Measurements from ENCODE around the gene DERL3.

DERL3 gene

GRCh38 chr22:23828800-23829680 lies 9.8 kb downstream of the DERL3 start:
- no peak for DNase-seq

DNA sequence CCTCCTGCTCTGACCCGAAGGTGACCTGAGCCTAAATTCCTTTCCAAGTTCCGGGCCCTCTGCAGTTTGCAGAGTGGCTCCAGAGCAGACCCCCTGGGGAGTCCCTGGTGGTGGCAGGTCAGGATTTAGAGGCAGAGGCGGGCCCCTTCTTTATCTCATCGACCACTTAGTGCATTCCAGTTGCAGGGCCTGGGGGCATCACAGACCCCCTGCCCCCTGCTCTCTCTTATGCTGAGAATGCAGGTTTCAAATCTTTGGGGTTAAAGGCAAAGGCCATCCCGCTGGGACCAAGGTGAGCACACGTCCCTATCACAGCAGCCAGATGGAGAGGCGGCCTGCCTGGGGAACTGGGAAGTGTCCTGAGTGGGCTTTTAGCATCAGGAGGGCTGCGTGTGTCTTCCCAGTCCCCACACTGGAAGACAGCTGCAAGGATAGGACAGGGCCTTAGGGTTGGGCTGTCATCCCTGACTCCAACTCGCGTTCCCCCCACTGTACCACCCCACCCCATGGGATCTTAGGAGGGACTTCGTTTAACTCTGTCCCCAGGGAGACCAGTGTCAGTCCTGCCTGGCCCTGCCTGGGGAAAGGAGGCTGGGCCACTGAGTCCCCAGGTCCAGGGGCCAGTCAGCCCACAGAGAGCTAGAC lies 11.3 kb downstream of the DERL3 start:
- DNase-seq, result no peak

- no peak for DNase-seq
Measured at GRCh38 chr22:23826510-23827350, 12.1 kb downstream of the DERL3 start.

GRCh38 chr22:23825246-23825905 lies 13.4 kb downstream of the DERL3 start:
- DNase-seq, result no peak

- DNase-seq, result no peak
Measured at GRCh38 chr22:23824476-23825245, 14.1 kb downstream of the DERL3 start.

DNA sequence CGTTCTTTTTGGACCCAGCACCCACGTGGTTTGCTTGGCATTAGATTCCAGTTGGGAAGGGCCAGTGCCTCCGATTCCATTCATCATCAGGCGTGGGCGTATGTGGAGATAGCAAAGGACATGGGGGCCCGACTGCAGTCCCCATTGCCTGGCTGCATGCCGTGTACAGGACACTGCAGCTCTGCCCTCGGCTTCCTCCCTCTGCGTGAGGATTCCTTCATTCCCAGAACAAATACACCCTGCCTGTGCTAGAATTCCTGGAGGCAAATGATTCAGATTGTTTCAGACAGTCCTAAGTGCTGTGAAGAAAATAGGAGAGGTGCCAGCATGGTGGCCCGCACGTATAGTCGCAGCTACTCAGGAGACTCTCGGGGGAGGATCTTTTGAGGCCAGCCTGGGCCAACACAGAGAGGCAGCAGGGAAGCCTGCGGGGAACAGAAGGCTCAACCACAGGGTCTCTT lies 15.4 kb downstream of the DERL3 start:
- DNase-seq, result no peak

DNA sequence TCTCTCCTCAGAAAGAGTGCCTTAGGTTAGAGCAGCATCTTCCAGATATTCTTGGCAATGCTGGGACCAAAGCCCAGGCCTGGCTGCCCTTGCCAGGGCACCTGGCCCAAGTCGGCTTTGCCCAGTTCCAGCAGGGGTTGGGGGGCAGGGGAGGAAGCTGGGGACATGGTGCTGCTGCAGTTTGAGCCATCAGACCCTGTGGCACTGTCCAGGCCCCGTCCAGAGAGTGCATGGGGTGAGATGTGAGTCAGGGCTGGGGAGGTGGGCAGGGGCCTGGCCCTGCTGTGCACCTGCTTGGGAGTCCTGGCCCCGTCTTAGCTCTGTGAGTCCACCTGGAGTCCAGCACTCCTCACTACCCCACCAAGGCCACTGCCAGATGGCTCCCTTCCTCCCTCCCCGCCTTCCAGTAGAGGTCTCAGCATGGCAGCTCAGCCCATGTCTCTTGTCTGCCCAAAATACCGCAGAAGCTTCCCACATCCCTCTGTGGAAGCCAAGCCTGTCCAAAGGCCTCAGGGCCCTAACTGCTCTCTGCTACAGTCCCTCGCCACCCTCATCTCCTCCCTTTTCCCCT lies 16.6 kb downstream of the DERL3 start:
- no peak for DNase-seq

DNA sequence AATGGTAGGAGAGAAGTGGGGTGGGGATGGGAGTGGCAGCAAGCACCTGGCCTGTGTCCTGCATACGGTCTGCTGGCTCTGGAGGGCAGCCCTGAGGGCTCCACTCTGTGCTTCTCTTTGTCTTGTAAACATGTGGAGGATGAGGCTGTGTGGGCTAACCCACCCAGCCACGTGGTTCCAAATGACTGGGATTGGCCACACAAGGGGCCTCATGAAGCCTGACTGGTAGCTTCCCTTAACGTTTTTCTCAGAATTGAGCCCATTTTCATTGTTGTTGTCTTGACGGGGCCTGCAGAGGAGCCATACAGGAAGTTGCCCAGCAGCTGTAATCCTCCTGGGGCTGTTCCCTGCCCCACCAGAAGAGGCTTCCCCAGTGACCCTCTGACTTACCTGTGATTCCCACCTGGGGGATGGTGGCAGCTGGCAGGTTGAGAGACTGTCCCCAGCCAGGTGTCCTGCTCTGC lies 18.0 kb downstream of the DERL3 start:
- DNase-seq, result no peak

DNA sequence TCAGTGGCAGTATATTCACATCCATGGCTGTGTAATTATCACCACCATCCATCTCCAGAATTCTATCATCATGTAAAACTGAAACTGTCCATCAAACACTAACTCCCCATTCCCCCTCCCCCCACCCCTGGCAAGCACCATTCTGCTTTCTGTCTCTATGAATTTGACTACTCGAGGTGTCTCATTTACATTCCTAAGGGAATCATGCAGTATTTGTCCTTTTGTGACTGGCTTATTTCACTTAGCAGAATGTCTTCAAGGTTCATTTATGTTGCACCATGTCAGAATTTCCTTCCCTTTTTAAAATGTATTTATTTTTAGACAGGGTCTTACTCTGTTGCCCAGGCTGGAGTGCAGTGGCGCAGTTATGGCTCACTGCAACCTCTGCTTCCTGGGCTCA lies 20.3 kb downstream of the DERL3 start:
- no peak for DNase-seq

DNA sequence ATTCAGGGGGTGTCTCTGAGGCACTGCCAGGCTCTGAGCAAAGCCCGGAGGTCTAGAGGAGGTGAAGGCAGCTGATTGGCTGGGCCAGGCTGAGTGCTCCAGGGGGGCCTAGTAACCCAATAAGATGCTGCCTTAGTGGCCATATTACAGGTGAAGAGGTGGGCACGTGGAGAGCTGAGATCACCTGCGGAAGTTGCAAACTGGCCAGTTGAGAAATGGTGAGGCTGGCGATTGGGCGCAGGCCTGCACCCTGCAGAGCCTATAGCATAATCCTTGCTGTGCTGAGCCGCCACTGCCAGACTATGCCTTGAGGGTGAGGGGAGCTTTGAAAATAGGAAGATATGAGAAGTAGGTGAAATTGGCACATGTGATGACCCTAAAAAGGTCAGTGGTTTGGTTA lies 21.7 kb downstream of the DERL3 start:
- no peak for DNase-seq

- DNase-seq, result no peak
Measured at GRCh38 chr22:23816156-23816976, 22.4 kb downstream of the DERL3 start.

GRCh38 chr22:23815541-23816155 lies 23.2 kb downstream of the DERL3 start:
- no peak for DNase-seq

- DNase-seq, result no peak
Measured at GRCh38 chr22:23812378-23812777, 26.4 kb downstream of the DERL3 start.

GRCh38 chr22:23806837-23807236 lies 32.0 kb downstream of the DERL3 start:
- no peak for DNase-seq

DNA sequence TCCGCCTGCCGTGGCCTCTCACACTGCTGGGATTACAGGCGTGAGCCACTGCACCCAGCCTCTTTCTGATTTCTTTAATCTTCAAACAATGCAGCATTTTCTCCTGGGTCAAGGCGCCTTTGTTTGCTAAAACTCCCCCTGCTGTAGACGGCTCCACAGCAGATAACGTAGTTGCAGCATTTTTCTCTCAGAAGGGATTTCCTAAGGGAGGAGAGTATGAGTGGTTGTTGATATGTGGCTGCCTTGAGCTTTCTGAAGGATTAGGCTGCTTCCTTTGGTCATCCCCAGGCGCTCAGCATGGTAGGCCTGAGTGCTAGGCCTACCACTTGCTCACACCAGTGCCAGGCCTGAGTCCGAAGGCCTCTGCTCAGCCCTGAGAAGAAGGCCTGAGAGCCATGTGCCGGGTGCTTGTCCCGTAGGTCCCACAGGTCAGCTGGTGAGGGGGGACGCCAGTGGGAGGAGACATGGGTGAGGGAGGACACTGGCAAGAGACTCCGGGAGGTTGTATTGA lies 34.0 kb downstream of the DERL3 start:
- DNase-seq, result no peak

DNA sequence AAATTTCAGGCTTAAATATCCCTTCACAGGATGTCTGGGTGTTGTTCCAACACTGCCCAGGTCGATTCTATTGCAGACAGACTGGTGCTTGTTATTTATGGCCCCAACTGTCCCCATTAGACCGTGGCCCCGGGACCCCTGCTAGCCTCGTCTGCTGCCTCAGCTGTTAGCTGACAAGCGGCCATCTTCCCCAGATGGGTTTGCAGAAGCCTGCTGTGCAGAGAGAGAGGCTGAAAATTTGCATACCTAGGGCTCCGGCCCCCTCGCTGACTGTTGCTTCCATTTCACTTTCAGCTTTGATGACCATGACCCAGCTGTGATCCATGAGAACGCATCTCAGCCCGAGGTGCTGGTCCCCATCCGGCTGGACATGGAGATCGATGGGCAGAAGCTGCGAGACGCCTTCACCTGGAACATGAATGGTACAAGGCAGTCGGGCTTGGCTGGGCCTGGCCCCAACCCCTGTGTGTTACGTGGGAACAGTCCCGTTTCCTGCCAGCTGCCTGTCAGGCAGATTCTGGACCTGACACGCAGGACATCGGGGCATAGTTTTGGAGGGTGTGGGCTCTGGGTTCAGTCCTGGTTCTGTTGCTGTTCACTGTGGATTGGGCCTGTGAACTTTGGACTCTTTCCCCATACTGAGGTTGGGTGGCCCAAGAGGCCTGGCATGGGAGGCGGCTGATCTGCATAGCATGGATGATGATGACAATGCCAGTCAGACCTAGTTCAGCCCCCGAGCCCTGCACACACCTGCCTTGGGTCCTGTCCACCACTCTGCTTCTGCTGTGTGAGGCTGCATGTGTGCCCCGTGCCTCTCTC lies 35.6 kb downstream of the DERL3 start:
- no peak for DNase-seq

DNA sequence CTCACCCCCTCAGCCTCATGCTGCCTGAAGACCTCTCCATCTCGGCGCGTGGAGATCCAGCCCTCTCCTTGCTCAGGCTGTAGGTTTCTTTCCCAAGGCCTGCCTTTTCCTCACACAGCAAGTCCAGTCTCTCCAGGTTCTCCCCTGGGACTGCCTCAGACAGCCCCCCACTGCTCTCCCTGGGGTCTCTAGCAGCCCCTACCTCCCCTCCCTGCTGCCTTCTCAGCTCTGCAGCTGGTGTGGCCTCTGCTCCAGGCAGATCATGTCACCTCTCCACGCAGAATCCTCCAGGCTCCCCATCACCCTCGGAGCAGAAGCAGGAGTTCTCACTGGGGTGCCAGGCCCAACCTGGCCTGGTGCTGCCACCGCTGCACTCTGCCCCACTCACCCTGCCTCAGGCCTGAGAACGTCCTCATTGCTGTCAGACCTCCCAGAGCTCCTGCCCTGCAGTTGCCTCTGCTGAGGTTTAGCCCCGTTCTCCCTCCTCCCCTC lies 36.9 kb downstream of the DERL3 start:
- DNase-seq, result no peak

GRCh38 chr22:23801238-23801821 lies 37.5 kb downstream of the DERL3 start:
- no peak for DNase-seq
